DMS153 treated with DMSO at 0.1 percent for 48 hours (cell line): ENCODE measurements around the gene HMGN3.
A peak's percentile ranks its signal among the peaks of the same experiment; 100 is the strongest.

Source experiments
- DNase-seq: peaks from one replicate; lab custom pipeline; 2025; ENCODE audit not compliant: unreplicated experiment; lab: John Stamatoyannopoulos, UW

Gene HMGN3

GRCh38 chr6:79233611-79234149, 802 bp downstream of the HMGN3 start:
- DNase-seq = peak; percentile 81

- DNase-seq = no peak
These were observed 1.6 kb downstream of the HMGN3 start for GRCh38 chr6:79232696-79233462.

- DNase-seq = no peak
These were observed 2.8 kb downstream of the HMGN3 start for GRCh38 chr6:79231666-79232065.

- no peak for DNase-seq
These were observed 3.4 kb downstream of the HMGN3 start for GRCh38 chr6:79231101-79231500.

GRCh38 chr6:79230149-79230548, 4.3 kb downstream of the HMGN3 start:
- no peak for DNase-seq

GRCh38 chr6:79227445-79227844, 7.0 kb downstream of the HMGN3 start:
- no peak for DNase-seq

GRCh38 chr6:79226660-79227059, 7.8 kb downstream of the HMGN3 start:
- no peak for DNase-seq

GRCh38 chr6:79225717-79226599, 8.5 kb downstream of the HMGN3 start:
- DNase-seq = no peak

GRCh38 chr6:79223611-79224404, 10.7 kb downstream of the HMGN3 start:
- DNase-seq = no peak

- DNase-seq = no peak
These were observed 19.2 kb downstream of the HMGN3 start for GRCh38 chr6:79215213-79215824.

- no peak for DNase-seq
These were observed 21.6 kb downstream of the HMGN3 start for GRCh38 chr6:79212859-79213258.

- no peak for DNase-seq
These were observed 25.7 kb downstream of the HMGN3 start for GRCh38 chr6:79208816-79209215.

- DNase-seq = no peak
These were observed 30.7 kb downstream of the HMGN3 start for GRCh38 chr6:79203753-79204253.

- DNase-seq = no peak
These were observed 31.9 kb downstream of the HMGN3 start for GRCh38 chr6:79202556-79202955.

- DNase-seq = no peak
These were observed 32.5 kb downstream of the HMGN3 start for GRCh38 chr6:79201983-79202382.

- no peak for DNase-seq
These were observed 33.3 kb downstream of the HMGN3 start for GRCh38 chr6:79201143-79201542.

GRCh38 chr6:79196912-79197311, 37.6 kb downstream of the HMGN3 start:
- DNase-seq = no peak

GRCh38 chr6:79193971-79194370, 40.5 kb downstream of the HMGN3 start:
- no peak for DNase-seq

GRCh38 chr6:79189760-79190350, 44.6 kb downstream of the HMGN3 start:
- no peak for DNase-seq

GRCh38 chr6:79188885-79189480, 45.5 kb downstream of the HMGN3 start:
- DNase-seq = no peak
